CD14-positive monocyte (primary cell): ENCODE results near the gene POMT1. TPM values are rescaled to one million over a fixed set of nuclear protein-coding genes. Genes with fewer than 3 reads are reported as not detected.

Source experiments
- DNase-seq, 3 donors: peaks; one replicate each; pipeline ENCODE4 v3.0.0-alpha.2; 2011 to 2022
- H2AFZ ChIP-seq: 2 replicates; pipeline ENCODE4 v1.6.0; 2012; ENCODE audit warnings: mild to moderate bottlenecking, low read depth, low read length, inconsistent platforms; ENCODE audit not compliant: insufficient read depth, poor library complexity, severe bottlenecking
- H3K27ac ChIP-seq, 2 donors: 1 replicate in 1 of 2; 2 replicates in 1 of 2; pipeline ENCODE4 v1.5.1; 2012 to 2013; ENCODE audit warnings: low read length in 2 of 2, control low read depth in 1 of 2, inconsistent platforms in 1 of 2, low read depth in 1 of 2, mild to moderate bottlenecking in 1 of 2
- H3K27me3 ChIP-seq, 2 donors: one replicate each; pipeline versions ENCODE4 v1.6.0 to v1.6.1; 2011 to 2013; ENCODE audit warnings: low read length in 2 of 2; ENCODE audit not compliant: control insufficient read depth in 2 of 2, insufficient read depth in 2 of 2
- H3K36me3 ChIP-seq, 2 donors: replicated peaks in 1 of 2; 1 replicate in 1 of 2; 2 replicates in 1 of 2; pipeline versions ENCODE4 v1.5.1 to v1.6.1; 2012 to 2013; ENCODE audit warnings: low read length in 2 of 2, control low read depth in 1 of 2, inconsistent platforms in 1 of 2, mild to moderate bottlenecking in 1 of 2; ENCODE audit not compliant: insufficient read depth in 2 of 2, control insufficient read depth in 1 of 2
- H3K4me1 ChIP-seq, 2 donors: 1 replicate in 1 of 2; 2 replicates in 1 of 2; pipeline versions ENCODE4 v1.5.1 to v1.6.1; 2012 to 2013; ENCODE audit warnings: low read length in 2 of 2, control low read depth in 1 of 2, inconsistent platforms in 1 of 2, mild to moderate bottlenecking in 1 of 2, moderate library complexity in 1 of 2; ENCODE audit not compliant: insufficient read depth in 2 of 2, control insufficient read depth in 1 of 2
- H3K4me2 ChIP-seq: replicated peaks from 2 replicates; pipeline ENCODE3; 2012; ENCODE audit warnings: low read length, moderate library complexity, mild to moderate bottlenecking; ENCODE audit not compliant: poor library complexity, severe bottlenecking; ENCODE audit errors: extremely low read depth
- H3K4me3 ChIP-seq, 3 experiments: fragments of 200-600 bp in 1 of 3; sonication (generic) in 1 of 3; replicated peaks in 1 of 3; 1 replicate in 2 of 3; 2 replicates in 1 of 3; pipeline ENCODE4 v1.5.1; 2011 to 2013; ENCODE audit warnings: low read length in 3 of 3, mild to moderate bottlenecking in 3 of 3, control low read depth in 2 of 3, low read depth in 2 of 3, inconsistent platforms in 1 of 3, moderate library complexity in 1 of 3
- H3K79me2 ChIP-seq: 2 replicates; pipeline ENCODE4 v1.6.0; 2012; ENCODE audit warnings: mild to moderate bottlenecking, control low read depth, inconsistent platforms, low read length, moderate library complexity; ENCODE audit not compliant: insufficient read depth
- H3K9ac ChIP-seq: 2 replicates; pipeline ENCODE4 v1.6.0; 2017; ENCODE audit warnings: low read length, mild to moderate bottlenecking; ENCODE audit not compliant: insufficient read depth, poor library complexity, severe bottlenecking
- H3K9me3 ChIP-seq, 2 donors: replicated peaks in 1 of 2; 1 replicate in 1 of 2; 2 replicates in 1 of 2; pipeline versions ENCODE4 v1.5.1 to v1.6.1; 2012 to 2013; ENCODE audit warnings: low read length in 2 of 2, control low read depth in 1 of 2; ENCODE audit not compliant: control insufficient read depth in 1 of 2, insufficient read depth in 1 of 2
- H4K20me1 ChIP-seq: 2 replicates; pipeline ENCODE4 v1.6.0; 2012; ENCODE audit warnings: mild to moderate bottlenecking, low read length, control low read depth, moderate library complexity; ENCODE audit not compliant: insufficient read depth
- H3K27ac Mint-ChIP-seq, 7 donors: one replicate each; pipeline ENCODE4 v1.8.0; 2020; ENCODE audit warnings: mild to moderate bottlenecking in 7 of 7, mixed read lengths in 7 of 7, moderate library complexity in 6 of 7, inconsistent platforms in 2 of 7
- H3K27me3 Mint-ChIP-seq, 3 donors: one replicate each; pipeline ENCODE4 v1.8.0; 2021 to 2022; ENCODE audit warnings: low read depth in 3 of 3, mild to moderate bottlenecking in 3 of 3, mixed read lengths in 3 of 3, moderate library complexity in 3 of 3, inconsistent platforms in 1 of 3
- H3K36me3 Mint-ChIP-seq, 2 donors: one replicate each; pipeline ENCODE4 v1.8.0; 2020; ENCODE audit warnings: mixed read lengths in 2 of 2, inconsistent platforms in 1 of 2, mild to moderate bottlenecking in 1 of 2
- H3K4me1 Mint-ChIP-seq: one replicate; pipeline ENCODE4 v1.8.0; 2020; ENCODE audit warnings: mild to moderate bottlenecking, mixed read lengths
- H3K4me3 Mint-ChIP-seq, 2 donors: one replicate each; pipeline ENCODE4 v1.8.0; 2020; ENCODE audit warnings: mild to moderate bottlenecking in 2 of 2, mixed read lengths in 2 of 2, moderate library complexity in 1 of 2
- H3K9me3 Mint-ChIP-seq, 7 donors: one replicate each; pipeline ENCODE4 v1.8.0; 2020 to 2022; ENCODE audit warnings: mixed read lengths in 7 of 7, mild to moderate bottlenecking in 6 of 7, moderate library complexity in 6 of 7, inconsistent platforms in 2 of 7
- CTCF ChIP-seq: fragments of 200-600 bp; IDR thresholded peaks from one replicate; pipeline ENCODE4 v1.8.0; 2022; ENCODE audit warnings: antibody characterized with exemption, mild to moderate bottlenecking
- WGBS: methylation state at CpG from one replicate; pipeline ENCODE4 v1.1.5; 2013; ENCODE audit warnings: missing lambda C conversion rate; ENCODE audit not compliant: insufficient coverage; 5-methylcytosine and 5-hydroxymethylcytosine counted together
- intact Hi-C, 2 donors: fragments of 100-400 bp; cut with micrococcal nuclease; formaldehyde crosslinking; loops; one replicate each; pipeline versions ENCODE4 v1.15.0 to v1.15.1; 2023
- polyA plus RNA-seq, 3 donors: library from polyadenylated mRNA; depleted of rRNA in 1 of 3; unstranded in 2 of 3; stranded (reverse) in 1 of 3; fragments of 300-500 nt in 2 of 3; fragments of >200 nt in 1 of 3; fragmentation: Illumina TruSeq in 2 of 3; gene quantifications; 1 replicate in 2 of 3; 2 replicates in 1 of 3; pipeline ENCODE4 v1.2.3, GENCODE V29; 2012 to 2021

The POMT1 gene
- polyA plus RNA-seq, 3 donors = 5.9 to 22.3 (median 7.5) TPM

GRCh38 chr9:131554087-131554842 lies 51.5 kb downstream of the POMT1 start:
- Histone ChIP-seq H3K27me3 (peaks cover 11 to 34% of the 10 kb centered on the region in 2 donors), H4K20me1 (no peaks in the 10 kb centered on the region), H3K79me2 (no peaks in the 10 kb centered on the region), H3K9me3 (peaks cover 0 to 9% of the 10 kb centered on the region in 2 donors), H3K9ac (no peak overlapping the region), H3K4me1 (no peaks in the 10 kb centered on the region), H3K36me3 (no peaks in the 10 kb centered on the region), H3K4me3 (no peak overlapping the region), H3K4me2 (no peak overlapping the region), H2AFZ (no peak overlapping the region), H3K27ac (no peak overlapping the region)
- DNase-seq = no peak
- no peaks in the 10 kb centered on the region for H3K36me3 Mint-ChIP-seq
- peaks cover 0 to 18% (median 10%) of the 10 kb centered on the region in 7 donors for H3K9me3 Mint-ChIP-seq
- 26% methylated on average over 58 of the region's 60 CpGs for WGBS
- no peak overlapping the region for H3K27ac Mint-ChIP-seq
- H3K27me3 Mint-ChIP-seq = peaks cover 45 to 55% (median 54%) of the 10 kb centered on the region in 3 donors
- TF ChIP-seq CTCF = no peak
- peaks cover 3% of the 10 kb centered on the region for H3K4me1 Mint-ChIP-seq
- H3K4me3 Mint-ChIP-seq = peak overlapping the region in 1 of 2 donors; percentile 42
- intact Hi-C loops = no loop called here

GRCh38 chr9:131554843-131555351 lies 52.2 kb downstream of the POMT1 start:
- Histone ChIP-seq H3K4me1 (no peaks in the 10 kb centered on the region), H3K79me2 (no peaks in the 10 kb centered on the region), H2AFZ (no peak overlapping the region), H3K9me3 (peaks cover 0 to 9% of the 10 kb centered on the region in 2 donors), H3K4me2 (no peak overlapping the region), H3K9ac (no peak overlapping the region), H3K27me3 (peaks cover 11 to 34% of the 10 kb centered on the region in 2 donors), H3K27ac (no peak overlapping the region), H4K20me1 (no peaks in the 10 kb centered on the region), H3K4me3 (no peak overlapping the region), H3K36me3 (no peaks in the 10 kb centered on the region)
- H3K27me3 Mint-ChIP-seq = peaks cover 40 to 51% (median 47%) of the 10 kb centered on the region in 3 donors
- TF ChIP-seq CTCF = no peak
- H3K9me3 Mint-ChIP-seq = peaks cover 0 to 16% (median 10%) of the 10 kb centered on the region in 7 donors
- peak overlapping the region in 1 of 2 donors; percentile 80 for H3K4me3 Mint-ChIP-seq
- H3K27ac Mint-ChIP-seq = no peak overlapping the region
- peaks cover 3% of the 10 kb centered on the region for H3K4me1 Mint-ChIP-seq
- WGBS = 24% methylated on average over 45 of the region's 54 CpGs
- intact Hi-C loops = no loop called here
- H3K36me3 Mint-ChIP-seq = no peaks in the 10 kb centered on the region
- DNase-seq = no peak
